Mesothelial cell of epicardium (in vitro differentiated cells): ENCODE data around the gene HNRNPLL. TPM values are rescaled to one million over a fixed set of nuclear protein-coding genes. Genes with fewer than 3 reads are reported as not detected.

Experiments
- DNase-seq, 2 experiments: peaks; one replicate each; pipeline ENCODE4 v3.0.0; 2021; ENCODE audit warnings: low spot score in 2 of 2; ENCODE audit not compliant: unreplicated experiment in 2 of 2
- H3K27ac Mint-ChIP-seq: 2 replicates; pipeline ENCODE4 v1.8.0; 2021; ENCODE audit warnings: mixed read lengths
- H3K27me3 Mint-ChIP-seq: 2 replicates; pipeline ENCODE4 v1.8.0; 2021; ENCODE audit warnings: low read depth, mixed read lengths
- H3K36me3 Mint-ChIP-seq: 2 replicates; pipeline ENCODE4 v1.8.0; 2021; ENCODE audit warnings: mixed read lengths
- H3K4me1 Mint-ChIP-seq: 2 replicates; pipeline ENCODE4 v1.8.0; 2021; ENCODE audit warnings: mixed read lengths
- H3K4me3 Mint-ChIP-seq: 2 replicates; pipeline ENCODE4 v1.8.0; 2021; ENCODE audit warnings: mild to moderate bottlenecking, moderate library complexity, mixed read lengths
- H3K9me3 Mint-ChIP-seq: 2 replicates; pipeline ENCODE4 v1.8.0; 2021; ENCODE audit warnings: mixed read lengths
- CTCF ChIP-seq: fragments of 200-600 bp; sonication (generic); IDR thresholded peaks from one replicate; pipeline ENCODE4 v1.5.0; 2021; ENCODE audit warnings: antibody characterized with exemption; ENCODE audit not compliant: unreplicated experiment
- total RNA-seq: library from RNA; stranded (reverse); gene quantifications from 3 replicates; pipeline ENCODE4 v1.2.1, GENCODE V29; 2021

The HNRNPLL gene
- total RNA-seq, 1 donor from 2014 or later: 80.7 TPM

- no peak for TF ChIP-seq CTCF
- no peak for DNase-seq
- peaks cover 13% of the 10 kb centered on the region for H3K4me1 Mint-ChIP-seq
- no peaks in the 10 kb centered on the region for H3K27me3 Mint-ChIP-seq
- no peak overlapping the region for H3K4me3 Mint-ChIP-seq
- peaks cover 7% of the 10 kb centered on the region for H3K9me3 Mint-ChIP-seq
- no peak overlapping the region for H3K27ac Mint-ChIP-seq
- no peaks in the 10 kb centered on the region for H3K36me3 Mint-ChIP-seq
These were observed 30.3 kb upstream of the HNRNPLL start for GRCh38 chr2:38632980-38633379.

DNA sequence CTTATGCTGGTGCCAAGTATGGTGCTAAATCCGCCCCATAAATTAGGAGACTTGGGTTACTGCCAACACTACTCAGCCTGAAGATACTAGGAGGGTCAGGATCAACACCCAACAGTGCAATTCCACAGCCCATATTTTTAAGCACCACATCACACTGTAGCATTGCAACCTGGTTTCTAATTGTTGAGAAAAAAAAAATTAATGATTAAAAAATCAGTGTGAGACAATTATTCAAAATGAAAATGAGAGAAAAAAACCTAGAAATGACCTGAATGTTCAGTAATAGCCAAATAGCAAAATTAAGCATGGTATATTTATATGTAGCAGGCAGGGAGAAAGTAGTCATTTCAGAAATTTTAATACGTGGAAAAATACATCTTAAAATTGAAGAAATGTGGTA is 29.2 kb upstream of the HNRNPLL start:
- DNase-seq: no peak
- Mint-ChIP-seq H3K27ac (no peak overlapping the region), H3K4me1 (peaks cover 14% of the 10 kb centered on the region), H3K9me3 (peaks cover 7% of the 10 kb centered on the region), H3K4me3 (no peak overlapping the region), H3K27me3 (no peaks in the 10 kb centered on the region), H3K36me3 (no peaks in the 10 kb centered on the region)
- TF ChIP-seq CTCF: no peak

- no peak for TF ChIP-seq CTCF
- Mint-ChIP-seq H3K4me3 (no peak overlapping the region), H3K27ac (no peak overlapping the region), H3K36me3 (no peaks in the 10 kb centered on the region), H3K9me3 (peaks cover 7% of the 10 kb centered on the region), H3K4me1 (peaks cover 12% of the 10 kb centered on the region), H3K27me3 (no peaks in the 10 kb centered on the region)
- no peak for DNase-seq
These were observed 27.0 kb upstream of the HNRNPLL start for GRCh38 chr2:38629684-38630083.

GRCh38 chr2:38627391-38627790 is 24.7 kb upstream of the HNRNPLL start:
- H3K9me3 Mint-ChIP-seq: peaks cover 7% of the 10 kb centered on the region
- no peaks in the 10 kb centered on the region for H3K27me3 Mint-ChIP-seq
- no peaks in the 10 kb centered on the region for H3K36me3 Mint-ChIP-seq
- no peak overlapping the region for H3K4me3 Mint-ChIP-seq
- TF ChIP-seq CTCF: no peak
- no peak for DNase-seq
- H3K27ac Mint-ChIP-seq: no peak overlapping the region
- peaks cover 2% of the 10 kb centered on the region for H3K4me1 Mint-ChIP-seq

DNA sequence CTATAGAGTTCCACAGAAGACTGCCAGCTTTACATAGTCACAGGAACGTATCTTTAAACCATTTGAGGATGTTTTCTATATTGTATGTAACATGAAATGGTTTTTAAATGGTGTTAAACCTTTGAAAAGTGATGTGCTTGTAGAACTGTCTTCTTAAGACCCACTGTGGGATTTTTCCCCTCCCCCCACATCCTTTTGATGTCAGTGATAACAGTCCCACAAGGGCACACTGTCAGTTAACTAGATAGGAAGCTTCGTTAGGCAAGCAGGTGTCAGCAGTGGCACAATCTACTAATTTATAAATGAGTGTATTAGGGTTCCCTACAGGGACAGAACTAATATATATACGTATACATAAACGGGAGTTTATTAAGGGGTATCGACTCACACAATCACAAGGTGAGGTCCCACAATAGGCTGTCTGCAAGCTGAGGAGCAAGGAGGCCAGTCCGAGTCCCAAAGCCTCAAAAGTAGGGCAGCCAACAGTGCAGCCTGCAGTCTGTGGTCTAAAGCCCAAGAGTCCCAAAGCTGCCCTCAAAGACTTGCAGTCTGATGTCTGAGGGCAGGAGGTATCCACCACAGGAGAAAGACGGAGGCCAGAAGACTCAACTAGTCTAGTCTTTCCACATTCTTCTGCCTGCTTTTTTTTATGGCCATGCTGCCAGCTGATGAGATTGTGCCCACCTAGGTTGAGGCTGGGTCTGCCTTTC is 23.8 kb upstream of the HNRNPLL start:
- no peak for DNase-seq
- no peak for TF ChIP-seq CTCF
- H3K27ac Mint-ChIP-seq: no peak overlapping the region
- peaks cover 7% of the 10 kb centered on the region for H3K9me3 Mint-ChIP-seq
- H3K36me3 Mint-ChIP-seq: no peaks in the 10 kb centered on the region
- no peak overlapping the region for H3K4me3 Mint-ChIP-seq
- H3K4me1 Mint-ChIP-seq: peaks cover 2% of the 10 kb centered on the region
- no peaks in the 10 kb centered on the region for H3K27me3 Mint-ChIP-seq
